ENCODE measurements around the gene GLI1.

GLI1 gene

GRCh38 chr12:57429473-57430111 is 30.0 kb upstream of the GLI1 start:
- peak overlapping the region; percentile 87 for H3K27ac ChIP-seq (ENCODE audit: insufficient read depth, low read depth, low read length, poor library complexity, severe bottlenecking)
- no peaks in the 10 kb centered on the region for H3K36me3 ChIP-seq (ENCODE audit: control insufficient read depth, insufficient read depth, low read length)
- WGBS, 2 experiments = 45 to 46% methylated on average over 7 to 8 of the region's 9 CpGs
- no peaks in the 10 kb centered on the region for H3K9me3 ChIP-seq (ENCODE audit: control insufficient read depth, low read length)
- H3K4me1 ChIP-seq (ENCODE audit: control insufficient read depth, insufficient read depth, low read length) = peaks cover 6% of the 10 kb centered on the region
- peak overlapping the region; percentile 58 for H3K4me3 ChIP-seq (ENCODE audit: insufficient read depth, low read depth, low read length)
- H3K27me3 ChIP-seq (ENCODE audit: control insufficient read depth, insufficient read depth, low read length, poor library complexity, severe bottlenecking) = no peaks in the 10 kb centered on the region

GRCh38 chr12:57430112-57430930 is 29.3 kb upstream of the GLI1 start:
- 1 to 2% methylated on average over 74 of the region's 74 CpGs for WGBS, 2 experiments
- Histone ChIP-seq H3K27me3 (ENCODE audit: control insufficient read depth, insufficient read depth, low read length, poor library complexity, severe bottlenecking) (no peaks in the 10 kb centered on the region), H3K9me3 (ENCODE audit: control insufficient read depth, low read length) (no peaks in the 10 kb centered on the region), H3K36me3 (ENCODE audit: control insufficient read depth, insufficient read depth, low read length) (no peaks in the 10 kb centered on the region), H3K4me3 (ENCODE audit: insufficient read depth, low read depth, low read length) (peak overlapping the region; percentile 58), H3K4me1 (ENCODE audit: control insufficient read depth, insufficient read depth, low read length) (peaks cover 6% of the 10 kb centered on the region), H3K27ac (ENCODE audit: insufficient read depth, low read depth, low read length, poor library complexity, severe bottlenecking) (peak overlapping the region; percentile 87)

GRCh38 chr12:57430931-57431566 is 28.5 kb upstream of the GLI1 start, which contains the start of gene R3HDM2:
TSS of gene R3HDM2 (minus strand) at chr12:57431043. CDS start at chr12:57310428, 120,615 bp downstream.
- Histone ChIP-seq H3K27ac (ENCODE audit: insufficient read depth, low read depth, low read length, poor library complexity, severe bottlenecking) (peak within 1 kb of the TSS; percentile 87), H3K9me3 (ENCODE audit: control insufficient read depth, low read length) (no peaks in the 10 kb centered on the region), H3K4me1 (ENCODE audit: control insufficient read depth, insufficient read depth, low read length) (peaks cover 6% of the 10 kb centered on the region), H3K36me3 (ENCODE audit: control insufficient read depth, insufficient read depth, low read length) (no peaks in the 10 kb centered on the region), H3K4me3 (ENCODE audit: insufficient read depth, low read depth, low read length) (peak within 1 kb of the TSS; percentile 58), H3K27me3 (ENCODE audit: control insufficient read depth, insufficient read depth, low read length, poor library complexity, severe bottlenecking) (no peaks in the 10 kb centered on the region)
- 10 to 13% methylated on average over 41 of the region's 41 CpGs for WGBS, 2 experiments

- no peak overlapping the region for H3K4me3 ChIP-seq (ENCODE audit: insufficient read depth, low read depth, low read length)
These were observed 27.9 kb upstream of the GLI1 start for GRCh38 chr12:57431654-57432188.

GRCh38 chr12:57433370-57433769 is 26.2 kb upstream of the GLI1 start:
- Histone ChIP-seq H3K9me3 (ENCODE audit: control insufficient read depth, low read length) (no peaks in the 10 kb centered on the region), H3K4me3 (ENCODE audit: insufficient read depth, low read depth, low read length) (no peak overlapping the region), H3K4me1 (ENCODE audit: control insufficient read depth, insufficient read depth, low read length) (peaks cover 6% of the 10 kb centered on the region), H3K27ac (ENCODE audit: insufficient read depth, low read depth, low read length, poor library complexity, severe bottlenecking) (no peak overlapping the region), H3K27me3 (ENCODE audit: control insufficient read depth, insufficient read depth, low read length, poor library complexity, severe bottlenecking) (no peaks in the 10 kb centered on the region), H3K36me3 (ENCODE audit: control insufficient read depth, insufficient read depth, low read length) (no peaks in the 10 kb centered on the region)
- WGBS, 2 experiments = 89 to 90% methylated on average over 3 of the region's 3 CpGs

More at GRCh38 chr12:57431654-57432188, 27.9 kb upstream of the GLI1 start:
- Histone ChIP-seq H3K4me1 (ENCODE audit: control insufficient read depth, insufficient read depth, low read length) (peaks cover 6% of the 10 kb centered on the region), H3K36me3 (ENCODE audit: control insufficient read depth, insufficient read depth, low read length) (no peaks in the 10 kb centered on the region), H3K9me3 (ENCODE audit: control insufficient read depth, low read length) (no peaks in the 10 kb centered on the region), H3K27ac (ENCODE audit: insufficient read depth, low read depth, low read length, poor library complexity, severe bottlenecking) (no peak overlapping the region), H3K27me3 (ENCODE audit: control insufficient read depth, insufficient read depth, low read length, poor library complexity, severe bottlenecking) (no peaks in the 10 kb centered on the region)
- 95% methylated on average over 11 of the region's 11 CpGs for WGBS, 2 experiments

GRCh38 chr12:57434517-57435223 is 24.9 kb upstream of the GLI1 start, which contains the start of gene INHBC:
TSS of gene INHBC (plus strand) at chr12:57434784. CDS start at chr12:57434887, 103 bp downstream.
- H3K9me3 ChIP-seq (ENCODE audit: control insufficient read depth, low read length) = no peaks in the 10 kb centered on the region
- H3K4me1 ChIP-seq (ENCODE audit: control insufficient read depth, insufficient read depth, low read length) = no peaks in the 10 kb centered on the region
- WGBS, 2 experiments = 84 to 86% methylated on average over 8 of the region's 8 CpGs
- H3K36me3 ChIP-seq (ENCODE audit: control insufficient read depth, insufficient read depth, low read length) = no peaks in the 10 kb centered on the region
- H3K4me3 ChIP-seq (ENCODE audit: insufficient read depth, low read depth, low read length) = no peak within 1 kb of the TSS
- H3K27ac ChIP-seq (ENCODE audit: insufficient read depth, low read depth, low read length, poor library complexity, severe bottlenecking) = no peak within 1 kb of the TSS
- H3K27me3 ChIP-seq (ENCODE audit: control insufficient read depth, insufficient read depth, low read length, poor library complexity, severe bottlenecking) = no peaks in the 10 kb centered on the region

GRCh38 chr12:57435293-57435692 is 24.3 kb upstream of the GLI1 start:
- no peaks in the 10 kb centered on the region for H3K4me1 ChIP-seq (ENCODE audit: control insufficient read depth, insufficient read depth, low read length)

GRCh38 chr12:57438400-57438799 is 21.2 kb upstream of the GLI1 start:
- H3K4me3 ChIP-seq (ENCODE audit: insufficient read depth, low read depth, low read length) = no peak overlapping the region
- H3K27me3 ChIP-seq (ENCODE audit: control insufficient read depth, insufficient read depth, low read length, poor library complexity, severe bottlenecking) = no peaks in the 10 kb centered on the region
- no peak overlapping the region for H3K27ac ChIP-seq (ENCODE audit: insufficient read depth, low read depth, low read length, poor library complexity, severe bottlenecking)
- H3K4me1 ChIP-seq (ENCODE audit: control insufficient read depth, insufficient read depth, low read length) = no peaks in the 10 kb centered on the region
- H3K9me3 ChIP-seq (ENCODE audit: control insufficient read depth, low read length) = no peaks in the 10 kb centered on the region
- WGBS, 2 experiments = 88 to 93% methylated on average over 1 of the region's 1 CpG
- H3K36me3 ChIP-seq (ENCODE audit: control insufficient read depth, insufficient read depth, low read length) = no peaks in the 10 kb centered on the region

More at GRCh38 chr12:57435293-57435692, 24.3 kb upstream of the GLI1 start:
- Histone ChIP-seq H3K4me3 (ENCODE audit: insufficient read depth, low read depth, low read length) (no peak overlapping the region), H3K27me3 (ENCODE audit: control insufficient read depth, insufficient read depth, low read length, poor library complexity, severe bottlenecking) (no peaks in the 10 kb centered on the region), H3K9me3 (ENCODE audit: control insufficient read depth, low read length) (no peaks in the 10 kb centered on the region), H3K36me3 (ENCODE audit: control insufficient read depth, insufficient read depth, low read length) (no peaks in the 10 kb centered on the region), H3K27ac (ENCODE audit: insufficient read depth, low read depth, low read length, poor library complexity, severe bottlenecking) (no peak overlapping the region)
- WGBS, 2 experiments = 73 to 82% methylated on average over 4 of the region's 4 CpGs

- WGBS, 2 experiments = 87 to 88% methylated on average over 3 of the region's 4 CpGs
- Histone ChIP-seq H3K36me3 (ENCODE audit: control insufficient read depth, insufficient read depth, low read length) (no peaks in the 10 kb centered on the region), H3K27me3 (ENCODE audit: control insufficient read depth, insufficient read depth, low read length, poor library complexity, severe bottlenecking) (no peaks in the 10 kb centered on the region), H3K27ac (ENCODE audit: insufficient read depth, low read depth, low read length, poor library complexity, severe bottlenecking) (no peak overlapping the region), H3K4me3 (ENCODE audit: insufficient read depth, low read depth, low read length) (no peak overlapping the region), H3K4me1 (ENCODE audit: control insufficient read depth, insufficient read depth, low read length) (no peaks in the 10 kb centered on the region), H3K9me3 (ENCODE audit: control insufficient read depth, low read length) (no peaks in the 10 kb centered on the region)
These were observed 19.8 kb upstream of the GLI1 start for GRCh38 chr12:57439762-57440266.

Measured in ectodermal cell (in vitro differentiated cells).